HG03135 (cell line): ENCODE data around the gene CCDC88B.
"Not testable (repeated sequence)": the region's sequence is repeated elsewhere in the genome, so short reads cannot be mapped to it uniquely, and the experiment has no call there.

Experiments
- ATAC-seq: cut with Tn5 transposase; IDR thresholded peaks from one replicate; pipeline ENCODE4 v1.9.1; 2021; ENCODE audit warnings: mild to moderate bottlenecking, moderate library complexity; ENCODE audit not compliant: unreplicated experiment

Gene CCDC88B

GRCh38 chr11:64304032-64304315 is 36.0 kb upstream of the CCDC88B start:
- no peak for ATAC-seq

GRCh38 chr11:64304316-64305072 is 35.5 kb upstream of the CCDC88B start:
- peak; percentile 28 for ATAC-seq

DNA sequence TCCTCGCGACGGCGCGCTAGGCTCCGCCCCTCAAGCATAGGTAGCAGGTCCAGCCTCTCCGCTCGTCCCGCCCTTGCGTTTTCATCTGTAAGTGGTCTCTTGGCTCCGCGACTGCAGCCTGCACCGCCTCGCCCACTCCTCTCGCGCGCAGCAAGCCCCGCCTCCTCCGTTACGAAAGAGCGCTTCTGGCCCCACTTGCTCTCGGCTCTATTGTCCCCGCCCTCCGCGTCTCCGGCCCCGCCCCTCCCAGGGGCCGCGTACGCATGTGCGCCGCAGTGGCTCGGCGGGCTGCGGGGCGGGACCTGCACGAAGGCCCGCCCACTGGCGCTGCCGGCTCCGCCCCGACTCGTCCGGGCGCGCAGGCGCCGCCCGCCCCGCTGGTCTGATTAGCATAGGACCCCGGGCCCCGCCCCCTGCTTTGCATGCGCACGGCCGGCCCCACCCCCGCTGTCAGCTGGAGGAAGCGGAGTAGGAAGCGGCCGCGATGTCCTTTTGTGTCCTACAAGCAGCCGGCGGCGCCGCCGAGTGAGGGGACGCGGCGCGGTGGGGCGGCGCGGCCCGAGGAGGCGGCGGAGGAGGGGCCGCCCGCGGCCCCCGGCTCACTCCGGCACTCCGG is 34.8 kb upstream of the CCDC88B start, which contains the start of gene ESRRA:
Gene ESRRA (plus strand): TSS at position 450 of the 616 bp plus-strand sequence. CDS start 1,656 bp downstream, outside the sequence.
- peak; percentile 63 for ATAC-seq

DNA sequence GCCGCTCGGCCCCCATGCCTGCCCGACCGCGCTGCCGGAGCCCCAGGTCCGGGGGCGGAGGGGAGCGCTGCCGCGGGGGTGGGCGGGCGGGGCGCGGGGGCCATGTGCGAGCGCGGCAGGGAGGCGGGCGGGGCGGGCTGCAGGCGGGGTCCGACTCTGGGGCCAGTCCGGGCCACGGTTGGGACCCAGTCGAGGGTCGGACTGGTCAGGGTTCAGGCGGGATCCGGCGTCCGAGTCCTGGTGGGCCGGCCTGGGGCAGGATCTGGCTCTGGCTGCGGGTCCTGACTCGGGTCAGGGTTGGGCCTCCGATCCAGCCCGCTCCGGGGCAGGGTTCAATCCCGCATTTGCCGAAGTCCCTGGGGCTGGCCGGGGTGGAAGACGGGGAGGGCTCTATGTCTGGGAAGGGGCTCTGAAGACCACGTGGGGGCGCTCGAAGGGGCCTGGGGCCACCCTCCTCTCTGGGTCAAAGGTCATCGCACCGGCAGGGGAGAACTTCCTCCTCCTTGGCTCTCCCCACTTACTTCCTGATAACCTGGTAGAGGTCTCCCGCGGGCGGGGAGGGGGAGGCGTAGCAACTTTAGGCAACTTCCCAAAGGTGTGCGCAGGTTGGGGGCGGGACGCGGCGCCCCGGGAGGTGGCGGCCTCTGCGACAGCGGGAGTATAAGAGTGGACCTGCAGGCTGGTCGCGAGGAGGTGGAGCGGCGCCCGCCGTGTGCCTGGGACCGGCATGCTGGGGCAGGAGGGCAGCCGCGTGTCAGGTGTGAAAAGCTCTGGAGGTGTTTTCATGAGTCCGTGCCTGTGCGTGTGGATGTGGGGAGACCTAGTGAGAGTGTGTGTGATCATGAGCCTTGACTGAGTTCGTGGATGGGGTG is 34.1 kb upstream of the CCDC88B start:
- ATAC-seq, result peak; percentile 9

- ATAC-seq, result no peak
These were observed 33.5 kb upstream of the CCDC88B start for GRCh38 chr11:64306563-64306875.

- ATAC-seq, result no peak
These were observed 33.0 kb upstream of the CCDC88B start for GRCh38 chr11:64306876-64307622.

- ATAC-seq, result not testable (repeated sequence)
These were observed 32.2 kb upstream of the CCDC88B start for GRCh38 chr11:64307795-64308194.

DNA sequence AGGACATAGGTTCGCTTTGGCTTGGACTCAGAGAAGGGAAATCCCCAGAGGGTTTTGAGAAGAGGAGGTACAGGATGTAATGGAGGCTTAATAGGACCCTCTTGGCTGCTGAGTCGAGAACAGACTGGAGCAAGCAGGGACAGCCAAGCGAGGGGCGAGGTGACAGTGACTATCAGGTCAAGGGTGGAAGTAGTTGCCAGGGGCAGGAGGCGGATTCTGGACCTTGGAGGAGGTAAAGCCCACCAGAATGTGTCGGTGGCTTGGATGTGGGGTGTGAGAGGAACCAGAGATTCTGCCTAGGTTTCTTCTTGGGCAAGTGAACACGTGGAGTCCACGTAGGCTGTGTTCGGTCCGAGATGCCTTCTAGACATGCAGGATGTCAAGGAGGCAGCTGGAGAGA is 27.1 kb upstream of the CCDC88B start:
- no peak for ATAC-seq

- no peak for ATAC-seq
These were observed 26.4 kb upstream of the CCDC88B start for GRCh38 chr11:64313491-64314145.

DNA sequence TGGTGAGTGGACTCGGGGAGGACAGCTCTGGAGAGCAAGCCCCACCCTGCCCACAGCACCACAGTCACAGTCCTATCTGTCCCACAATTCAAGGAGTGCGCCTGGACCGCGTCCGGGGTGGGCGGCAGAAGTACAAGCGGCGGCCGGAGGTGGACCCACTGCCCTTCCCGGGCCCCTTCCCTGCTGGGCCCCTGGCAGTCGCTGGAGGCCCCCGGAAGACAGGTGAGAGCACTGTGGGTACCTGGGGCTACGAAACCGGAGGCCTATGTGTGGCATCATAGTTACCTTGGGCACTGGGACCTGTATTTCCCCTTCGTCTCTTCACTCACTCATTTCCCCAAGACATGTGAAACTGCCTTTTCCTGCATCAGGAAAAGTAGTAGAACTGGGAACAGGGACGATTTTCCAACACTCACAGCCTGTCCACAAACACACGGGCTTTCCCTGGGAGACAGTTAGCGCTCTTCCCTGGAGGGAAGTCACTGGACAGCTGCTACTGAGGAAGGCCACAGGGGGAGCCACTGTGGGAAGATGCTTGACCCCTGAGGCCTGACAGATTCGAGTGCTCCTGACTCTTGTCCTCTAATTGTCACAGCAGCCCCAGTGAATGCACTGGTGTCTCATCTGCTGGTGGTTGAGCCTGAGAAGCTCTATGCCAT is 25.7 kb upstream of the CCDC88B start:
- ATAC-seq, result no peak

DNA sequence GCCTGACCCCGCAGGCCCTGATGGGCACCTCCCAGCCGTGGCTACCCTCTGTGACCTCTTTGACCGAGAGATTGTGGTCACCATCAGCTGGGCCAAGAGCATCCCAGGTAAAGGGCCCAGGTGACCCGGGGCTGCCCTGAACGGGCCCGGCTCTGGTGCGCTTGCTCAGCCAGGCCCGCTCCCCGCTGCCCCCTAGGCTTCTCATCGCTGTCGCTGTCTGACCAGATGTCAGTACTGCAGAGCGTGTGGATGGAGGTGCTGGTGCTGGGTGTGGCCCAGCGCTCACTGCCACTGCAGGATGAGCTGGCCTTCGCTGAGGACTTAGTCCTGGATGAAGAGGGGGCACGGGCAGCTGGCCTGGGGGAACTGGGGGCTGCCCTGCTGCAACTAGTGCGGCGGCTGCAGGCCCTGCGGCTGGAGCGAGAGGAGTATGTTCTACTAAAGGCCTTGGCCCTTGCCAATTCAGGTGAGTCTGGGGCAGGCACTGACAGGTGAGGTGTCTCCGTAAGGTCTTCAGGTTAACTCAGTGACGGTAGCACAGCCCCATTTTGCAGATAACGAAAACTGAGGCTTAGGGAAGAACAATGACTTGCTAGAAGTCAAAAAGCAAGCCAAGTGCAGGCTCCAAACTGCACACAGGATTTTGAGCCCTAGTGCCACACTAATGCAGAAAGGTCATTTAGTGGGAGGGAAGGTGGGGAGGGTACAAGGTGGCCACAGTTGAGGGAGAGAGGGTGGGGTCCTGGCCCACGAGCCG is 25.0 kb upstream of the CCDC88B start:
- ATAC-seq, result no peak

DNA sequence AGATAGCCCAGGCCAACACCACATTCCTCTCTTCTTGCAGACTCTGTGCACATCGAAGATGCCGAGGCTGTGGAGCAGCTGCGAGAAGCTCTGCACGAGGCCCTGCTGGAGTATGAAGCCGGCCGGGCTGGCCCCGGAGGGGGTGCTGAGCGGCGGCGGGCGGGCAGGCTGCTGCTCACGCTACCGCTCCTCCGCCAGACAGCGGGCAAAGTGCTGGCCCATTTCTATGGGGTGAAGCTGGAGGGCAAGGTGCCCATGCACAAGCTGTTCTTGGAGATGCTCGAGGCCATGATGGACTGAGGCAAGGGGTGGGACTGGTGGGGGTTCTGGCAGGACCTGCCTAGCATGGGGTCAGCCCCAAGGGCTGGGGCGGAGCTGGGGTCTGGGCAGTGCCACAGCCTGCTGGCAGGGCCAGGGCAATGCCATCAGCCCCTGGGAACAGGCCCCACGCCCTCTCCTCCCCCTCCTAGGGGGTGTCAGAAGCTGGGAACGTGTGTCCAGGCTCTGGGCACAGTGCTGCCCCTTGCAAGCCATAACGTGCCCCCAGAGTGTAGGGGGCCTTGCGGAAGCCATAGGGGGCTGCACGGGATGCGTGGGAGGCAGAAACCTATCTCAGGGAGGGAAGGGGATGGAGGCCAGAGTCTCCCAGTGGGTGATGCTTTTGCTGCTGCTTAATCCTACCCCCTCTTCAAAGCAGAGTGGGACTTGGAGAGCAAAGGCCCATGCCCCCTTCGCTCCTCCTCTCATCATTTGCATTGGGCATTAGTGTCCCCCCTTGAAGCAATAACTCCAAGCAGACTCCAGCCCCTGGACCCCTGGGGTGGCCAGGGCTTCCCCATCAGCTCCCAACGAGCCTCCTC is 24.1 kb upstream of the CCDC88B start:
- not testable (repeated sequence) for ATAC-seq

GRCh38 chr11:64316672-64317324 is 23.2 kb upstream of the CCDC88B start:
- ATAC-seq, result peak; percentile 12

DNA sequence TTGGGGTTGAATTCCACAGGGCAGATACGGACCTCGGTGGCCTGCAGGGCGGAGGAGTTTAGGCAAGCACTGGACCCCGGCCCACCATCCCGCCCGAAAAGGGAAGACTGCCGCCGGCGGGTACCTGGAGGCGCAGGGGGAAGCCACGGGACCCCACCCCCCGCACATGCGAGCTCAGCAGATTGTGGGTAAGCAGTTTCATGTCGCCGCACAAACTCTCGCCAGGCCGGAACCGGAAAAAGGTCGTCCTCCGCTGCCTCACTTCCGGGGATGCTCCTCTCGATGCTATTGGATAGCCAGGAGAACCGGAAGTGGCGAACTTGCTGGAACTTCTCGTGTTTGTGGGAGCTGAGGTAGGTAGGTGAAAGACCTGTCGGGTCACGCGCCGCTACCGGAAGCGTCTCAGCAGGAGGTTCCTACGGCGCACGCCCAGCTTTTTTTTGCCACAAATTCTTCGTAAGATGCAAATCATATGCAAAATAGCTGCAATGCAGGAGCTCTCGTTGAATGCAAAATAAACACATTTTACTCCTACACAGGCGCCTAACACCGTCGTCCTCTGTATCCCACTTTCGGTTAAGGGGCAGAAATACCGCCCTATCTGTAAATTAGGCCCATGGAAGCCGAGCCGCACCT is 22.6 kb upstream of the CCDC88B start, which contains the start of gene TRMT112:
Gene TRMT112 (minus strand): TSS at position 235 of the 636 bp plus-strand sequence. CDS start 33 bp downstream, at position 202.
- ATAC-seq, result peak; percentile 54

DNA sequence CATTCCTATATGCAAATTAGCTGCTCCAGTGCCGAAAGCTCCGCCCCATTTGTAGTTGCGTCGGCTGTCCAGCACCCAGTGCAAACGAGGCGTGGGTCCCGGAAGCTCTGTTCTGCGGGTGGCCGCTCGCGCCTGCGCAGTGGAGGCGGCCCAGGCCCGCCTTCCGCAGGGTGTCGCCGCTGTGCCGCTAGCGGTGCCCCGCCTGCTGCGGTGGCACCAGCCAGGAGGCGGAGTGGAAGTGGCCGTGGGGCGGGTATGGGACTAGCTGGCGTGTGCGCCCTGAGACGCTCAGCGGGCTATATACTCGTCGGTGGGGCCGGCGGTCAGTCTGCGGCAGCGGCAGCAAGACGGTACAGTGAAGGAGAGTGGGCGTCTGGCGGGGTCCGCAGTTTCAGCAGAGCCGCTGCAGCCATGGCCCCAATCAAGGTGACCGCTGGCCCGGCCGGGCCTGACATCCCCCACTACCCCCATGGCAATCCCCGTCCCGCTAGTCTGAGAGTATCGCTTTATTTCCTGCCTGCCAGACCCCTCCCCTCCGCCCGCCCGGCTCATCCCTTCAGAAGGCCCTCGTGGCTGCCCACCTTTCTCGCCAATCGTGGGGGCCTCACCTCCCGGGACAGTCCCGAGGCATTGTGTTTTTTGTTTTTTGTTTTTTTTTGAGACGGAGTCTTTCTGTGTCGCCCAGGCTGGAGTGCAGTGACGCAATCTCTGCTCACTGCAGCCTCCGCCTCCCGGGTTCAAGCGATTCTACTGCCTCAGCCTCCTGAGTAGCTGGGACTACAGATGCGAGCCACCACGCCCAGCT is 21.8 kb upstream of the CCDC88B start, which contains the start of gene PRDX5:
Gene PRDX5 (plus strand): TSS at position 161 of the 805 bp plus-strand sequence. CDS start 95 bp downstream, at position 256.
- ATAC-seq, result peak; percentile 68
